Keratinocyte (primary cell): ENCODE measurements around the gene MLF1.

ENCODE experiments used
- CTCF ChIP-seq, 3 experiments: IDR thresholded peaks in 1 of 3; conservative IDR thresholded peaks in 1 of 3; optimal IDR thresholded peaks in 1 of 3; 2 replicates in 2 of 3; 3 replicates in 1 of 3; pipeline versions ENCODE3 to v1.5.1; 2011; ENCODE audit warnings: low read length in 3 of 3, mild to moderate bottlenecking in 3 of 3, moderate library complexity in 2 of 3, control low read depth in 1 of 3, inconsistent platforms in 1 of 3; ENCODE audit not compliant: insufficient read depth in 2 of 3; ENCODE audit errors: extremely low read depth in 1 of 3
- EZH2 ChIP-seq: IDR thresholded peaks from one replicate; pipeline ENCODE4 v1.6.1; 2012; ENCODE audit warnings: inconsistent platforms, mild to moderate bottlenecking, low read length, moderate library complexity

GRCh38 chr3:158568784-158569183 is 2.2 kb upstream of the MLF1 start:
- TF ChIP-seq CTCF (optimal IDR thresholded peaks at IDR 0.05 in 1 of 3, IDR thresholded peaks at IDR 0.05 in 1 of 3, conservative IDR thresholded peaks at IDR 0.05 in 1 of 3; ENCODE audit: extremely low read depth in 1 of 3, insufficient read depth in 2 of 3, low read length in 3 of 3) (no peak), EZH2 (no peak)
